K562 treated with DMSO at 1 percent for 48 hours (cell line): ENCODE data around the gene MSANTD1. TPM values are rescaled to one million over a fixed set of nuclear protein-coding genes. Genes with fewer than 3 reads are reported as not detected.

Source experiments
- total RNA-seq: library from RNA; unstranded; fragments of 300-600 nt; gene quantifications from 2 replicates; pipeline ENCODE4 v1.2.3, GENCODE V29; 2022; ENCODE audit warnings: low replicate concordance; ENCODE audit errors: extremely low read depth

Gene MSANTD1
- not detected in 2 replicates for total RNA-seq

GRCh38 chr4:3248811-3249661 lies at the start of gene MSANTD1:
TSS of gene MSANTD1 (plus strand) at chr4:3249159. CDS start at chr4:3249223, 64 bp downstream.

GRCh38 chr4:3292571-3293400 lies 43.8 kb downstream of the MSANTD1 start, which contains the start of gene RGS12:
TSS of gene RGS12 (plus strand) at chr4:3293021. CDS start at chr4:3316171, 23,150 bp downstream.

Other genes with a start within 250 kb of the MSANTD1 start
- gene HTT-AS, start 174.6 kb upstream of the MSANTD1 start, total RNA-seq: not detected in 2 replicates
- not detected in 2 replicates for gene HTT, start 174.5 kb upstream of the MSANTD1 start, total RNA-seq
- gene RGS12, start 43.9 kb downstream of the MSANTD1 start, total RNA-seq: not detected in 2 replicates
- not detected in 2 replicates for gene HGFAC, start 192.8 kb downstream of the MSANTD1 start, total RNA-seq
- not detected in 2 replicates for gene DOK7, start 214.1 kb downstream of the MSANTD1 start, total RNA-seq